RWPE2 (cell line): ENCODE results near the gene ARHGEF18.

Experiments used
- ATAC-seq: fragments of 200-7000 bp; cut with Tn5 transposase; 3 replicates; pipeline ENCODE4 v1.9.1; 2021; ENCODE audit warnings: low read depth
- DNase-seq: peaks from one replicate; pipeline ENCODE4 v3.0.0-alpha.2; 2020; ENCODE audit warnings: low spot score
- H3K27ac ChIP-seq: fragments of 450-650 bp; 2 replicates; pipeline ENCODE4 v1.5.1; 2017; ENCODE audit warnings: mild to moderate bottlenecking; ENCODE audit not compliant: poor library complexity, severe bottlenecking
- H3K27me3 ChIP-seq: fragments of 250-450 bp; sonication (Bioruptor Pico); 2 replicates; pipeline ENCODE4 v1.5.1; 2021; ENCODE audit warnings: mild to moderate bottlenecking, moderate library complexity; ENCODE audit not compliant: insufficient read depth, poor library complexity, severe bottlenecking
- H3K36me3 ChIP-seq: fragments of 250-450 bp; sonication (Bioruptor Pico); 2 replicates; pipeline ENCODE4 v1.5.1; 2020; ENCODE audit warnings: low read depth, mild to moderate bottlenecking, moderate library complexity
- H3K4me1 ChIP-seq: fragments of 250-450 bp; sonication (Bioruptor Pico); 2 replicates; pipeline ENCODE4 v1.5.1; 2021; ENCODE audit warnings: mild to moderate bottlenecking, moderate library complexity; ENCODE audit not compliant: insufficient read depth, poor library complexity, severe bottlenecking
- H3K4me3 ChIP-seq: fragments of 250-450 bp; sonication (Bioruptor Pico); 2 replicates; pipeline ENCODE4 v1.5.1; 2021; ENCODE audit warnings: mild to moderate bottlenecking, moderate library complexity; ENCODE audit not compliant: severe bottlenecking
- H3K9me3 ChIP-seq: fragments of 250-450 bp; sonication (Bioruptor Pico); 2 replicates; pipeline ENCODE4 v1.5.1; 2021; ENCODE audit warnings: mild to moderate bottlenecking, moderate library complexity; ENCODE audit not compliant: severe bottlenecking
- CTCF ChIP-seq: fragments of 450-650 bp; IDR thresholded peaks from one replicate; pipeline ENCODE4 v1.5.1; 2017; ENCODE audit warnings: mild to moderate bottlenecking, moderate library complexity; ENCODE audit not compliant: poor library complexity, severe bottlenecking

The ARHGEF18 gene

GRCh38 chr19:7328647-7329046, 20.1 kb upstream of the ARHGEF18 start:
- Histone ChIP-seq H3K9me3 (no peaks in the 10 kb centered on the region), H3K27ac (no peak overlapping the region), H3K4me1 (no peaks in the 10 kb centered on the region), H3K4me3 (no peak overlapping the region), H3K27me3 (no peaks in the 10 kb centered on the region), H3K36me3 (no peaks in the 10 kb centered on the region)
- DNase-seq (no peak), ATAC-seq (no peak)
- TF ChIP-seq CTCF = no peak

- no peak for TF ChIP-seq CTCF
- Histone ChIP-seq H3K36me3 (no peaks in the 10 kb centered on the region), H3K27me3 (no peaks in the 10 kb centered on the region), H3K4me1 (no peaks in the 10 kb centered on the region), H3K27ac (no peak overlapping the region), H3K4me3 (no peak overlapping the region), H3K9me3 (no peaks in the 10 kb centered on the region)
- DNase-seq (no peak), ATAC-seq (no peak)
These were observed 17.3 kb upstream of the ARHGEF18 start for GRCh38 chr19:7331446-7331845.

- Histone ChIP-seq H3K4me3 (no peak overlapping the region), H3K4me1 (no peaks in the 10 kb centered on the region), H3K9me3 (no peaks in the 10 kb centered on the region), H3K27ac (no peak overlapping the region), H3K27me3 (no peaks in the 10 kb centered on the region), H3K36me3 (no peaks in the 10 kb centered on the region)
- TF ChIP-seq CTCF = no peak
- DNase-seq (no peak), ATAC-seq (no peak)
These were observed 15.3 kb upstream of the ARHGEF18 start for GRCh38 chr19:7333198-7334118.

- no peak for DNase-seq
- no peak overlapping the region for H3K4me3 ChIP-seq
- H3K27ac ChIP-seq = no peak overlapping the region
- H3K9me3 ChIP-seq = no peaks in the 10 kb centered on the region
- no peaks in the 10 kb centered on the region for H3K4me1 ChIP-seq
- no peaks in the 10 kb centered on the region for H3K27me3 ChIP-seq
- no peak for ATAC-seq
- no peak for TF ChIP-seq CTCF
- no peaks in the 10 kb centered on the region for H3K36me3 ChIP-seq
These were observed 12.3 kb upstream of the ARHGEF18 start for GRCh38 chr19:7336321-7336973.
